HFFc6 (cell line): Measurements from ENCODE around the gene HBS1L. TPM values are rescaled to one million over a fixed set of nuclear protein-coding genes. Genes with fewer than 3 reads are reported as not detected.

Source experiments
- DNase-seq: peaks from one replicate; pipeline ENCODE4 v3.0.0-alpha.2; 2018
- H3K27ac Mint-ChIP-seq: 2 replicates; pipeline ENCODE4 v1.8.0; 2020; ENCODE audit warnings: mild to moderate bottlenecking, mixed read lengths
- H3K27me3 Mint-ChIP-seq: 2 replicates; pipeline ENCODE4 v1.8.0; 2021; ENCODE audit warnings: mild to moderate bottlenecking, moderate library complexity, mixed read lengths; ENCODE audit not compliant: insufficient read depth
- H3K36me3 Mint-ChIP-seq: 2 replicates; pipeline ENCODE4 v1.8.0; 2021; ENCODE audit warnings: low read depth, mixed read lengths
- H3K4me1 Mint-ChIP-seq: 2 replicates; pipeline ENCODE4 v1.8.0; 2020; ENCODE audit warnings: low read depth, mixed read lengths
- H3K4me3 Mint-ChIP-seq: 2 replicates; pipeline ENCODE4 v1.8.0; 2020; ENCODE audit warnings: mild to moderate bottlenecking, moderate library complexity, mixed read lengths
- H3K9me3 Mint-ChIP-seq: 2 replicates; pipeline ENCODE4 v1.8.0; 2020; ENCODE audit warnings: mild to moderate bottlenecking, mixed read lengths
- total RNA-seq, 6 experiments: library from RNA; stranded (reverse); fragmentation: NEBNext Ultra II Directional; extraction: Animal tissue kit (Norgen Biotek cat#: 25700); gene quantifications; 2 replicates in 1 of 6; 3 replicates in 5 of 6; pipeline ENCODE4 v1.2.3, GENCODE V29; 2021
- TF ChIP-seq, protein P1 (sequence below): fragments of 200-600 bp; sonication (generic); IDR thresholded peaks from 2 replicates; pipeline ENCODE4 v1.5.0; 2021; ENCODE audit warnings: antibody characterized with exemption, mild to moderate bottlenecking

The HBS1L gene
- total RNA-seq, 6 experiments from 2014 or later: 100 to 123 (median 107) TPM

DNA sequence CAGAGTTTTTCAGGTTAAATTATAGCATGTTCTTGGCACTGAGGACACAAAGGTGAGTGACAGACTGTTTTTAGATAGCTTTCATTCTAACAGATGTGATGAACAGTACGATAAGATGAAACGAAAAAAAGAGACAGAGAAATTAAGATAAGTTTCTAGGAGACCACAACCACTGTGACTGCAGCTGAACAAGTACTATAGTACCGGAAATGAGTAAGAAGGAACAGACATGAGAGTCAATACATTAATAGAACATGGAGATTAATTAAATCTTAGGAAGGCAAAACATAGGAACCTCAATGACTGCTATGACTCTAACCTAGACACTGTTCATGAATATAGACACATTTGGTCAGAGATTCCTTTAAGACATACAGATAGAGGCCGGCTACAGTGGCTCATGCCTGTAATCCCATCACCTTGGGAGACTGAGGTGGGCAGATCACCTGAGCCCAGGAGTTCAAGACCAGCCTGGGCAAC, 40.2 kb downstream of the HBS1L start:
- H3K4me3 Mint-ChIP-seq: no peak overlapping the region
- peaks cover 32% of the 10 kb centered on the region for H3K4me1 Mint-ChIP-seq
- no peaks in the 10 kb centered on the region for H3K9me3 Mint-ChIP-seq
- peak overlapping the region; percentile 20; the same call in 1 of the 2 replicates for H3K27ac Mint-ChIP-seq
- TF ChIP-seq, protein P1, sequence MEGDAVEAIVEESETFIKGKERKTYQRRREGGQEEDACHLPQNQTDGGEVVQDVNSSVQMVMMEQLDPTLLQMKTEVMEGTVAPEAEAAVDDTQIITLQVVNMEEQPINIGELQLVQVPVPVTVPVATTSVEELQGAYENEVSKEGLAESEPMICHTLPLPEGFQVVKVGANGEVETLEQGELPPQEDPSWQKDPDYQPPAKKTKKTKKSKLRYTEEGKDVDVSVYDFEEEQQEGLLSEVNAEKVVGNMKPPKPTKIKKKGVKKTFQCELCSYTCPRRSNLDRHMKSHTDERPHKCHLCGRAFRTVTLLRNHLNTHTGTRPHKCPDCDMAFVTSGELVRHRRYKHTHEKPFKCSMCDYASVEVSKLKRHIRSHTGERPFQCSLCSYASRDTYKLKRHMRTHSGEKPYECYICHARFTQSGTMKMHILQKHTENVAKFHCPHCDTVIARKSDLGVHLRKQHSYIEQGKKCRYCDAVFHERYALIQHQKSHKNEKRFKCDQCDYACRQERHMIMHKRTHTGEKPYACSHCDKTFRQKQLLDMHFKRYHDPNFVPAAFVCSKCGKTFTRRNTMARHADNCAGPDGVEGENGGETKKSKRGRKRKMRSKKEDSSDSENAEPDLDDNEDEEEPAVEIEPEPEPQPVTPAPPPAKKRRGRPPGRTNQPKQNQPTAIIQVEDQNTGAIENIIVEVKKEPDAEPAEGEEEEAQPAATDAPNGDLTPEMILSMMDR: no peak
- no peaks in the 10 kb centered on the region for H3K36me3 Mint-ChIP-seq
- H3K27me3 Mint-ChIP-seq: no peaks in the 10 kb centered on the region; the same call in 1 of the 2 replicates
- no peak for DNase-seq

GRCh38 chr6:135013211-135013610, 41.4 kb downstream of the HBS1L start:
- Mint-ChIP-seq H3K4me3 (no peak overlapping the region), H3K27ac (peak overlapping the region; percentile 41), H3K27me3 (no peaks in the 10 kb centered on the region; the same call in 1 of the 2 replicates), H3K9me3 (no peaks in the 10 kb centered on the region), H3K4me1 (peaks cover 37% of the 10 kb centered on the region), H3K36me3 (no peaks in the 10 kb centered on the region)
- TF ChIP-seq, protein P1: no peak
- no peak for DNase-seq

DNA sequence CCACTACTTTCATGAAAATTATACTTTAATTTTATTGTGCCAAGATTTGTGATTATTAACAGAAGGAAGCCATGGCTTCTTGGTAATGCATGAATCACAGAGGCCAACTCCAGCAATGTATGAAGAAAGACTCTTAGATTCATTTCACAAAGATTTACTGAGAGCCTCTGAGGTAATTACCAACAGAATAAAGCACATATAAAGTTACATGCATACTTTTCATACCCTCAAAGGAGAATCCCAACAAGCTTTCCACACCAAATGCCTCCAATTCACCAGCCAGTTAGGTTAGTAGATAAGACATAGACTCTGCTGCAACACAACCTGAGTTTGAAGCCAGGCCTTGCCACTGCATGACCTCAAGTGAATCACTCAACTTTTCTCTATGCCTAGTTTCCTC, 41.9 kb downstream of the HBS1L start:
- peak overlapping the region; percentile 41 for H3K27ac Mint-ChIP-seq
- H3K4me1 Mint-ChIP-seq: peaks cover 37% of the 10 kb centered on the region
- DNase-seq: peak; percentile 60
- H3K9me3 Mint-ChIP-seq: no peaks in the 10 kb centered on the region
- H3K36me3 Mint-ChIP-seq: no peaks in the 10 kb centered on the region
- no peak overlapping the region; the same call in 1 of the 2 replicates for H3K4me3 Mint-ChIP-seq
- TF ChIP-seq, protein P1: no peak; the same call in 1 of the 2 replicates
- H3K27me3 Mint-ChIP-seq: no peaks in the 10 kb centered on the region; the same call in 1 of the 2 replicates

GRCh38 chr6:135012349-135012748, 42.3 kb downstream of the HBS1L start:
- Mint-ChIP-seq H3K27ac (peak overlapping the region; percentile 41; the same call in 1 of the 2 replicates), H3K36me3 (no peaks in the 10 kb centered on the region), H3K27me3 (no peaks in the 10 kb centered on the region; the same call in 1 of the 2 replicates), H3K4me1 (peaks cover 37% of the 10 kb centered on the region), H3K4me3 (no peak overlapping the region; the same call in 1 of the 2 replicates), H3K9me3 (no peaks in the 10 kb centered on the region)
- no peak for DNase-seq
- TF ChIP-seq, protein P1: peak; percentile 50

GRCh38 chr6:135008941-135009290, 45.7 kb downstream of the HBS1L start:
- H3K9me3 Mint-ChIP-seq: no peaks in the 10 kb centered on the region
- H3K4me1 Mint-ChIP-seq: peaks cover 24% of the 10 kb centered on the region

More at GRCh38 chr6:135008941-135009290, 45.7 kb downstream of the HBS1L start:
- TF ChIP-seq, protein P1: no peak
- H3K36me3 Mint-ChIP-seq: no peaks in the 10 kb centered on the region
- H3K27ac Mint-ChIP-seq: no peak overlapping the region
- no peaks in the 10 kb centered on the region for H3K27me3 Mint-ChIP-seq
- H3K4me3 Mint-ChIP-seq: no peak overlapping the region
- DNase-seq: no peak
